Activated CD4-positive, alpha-beta T cell treated with anti-CD3 and anti-CD28 coated beads for 24 hours (primary cell): ENCODE measurements around the gene SLC25A26.

ENCODE experiments used
- DNase-seq, 2 donors: peaks; one replicate each; pipeline ENCODE4 v3.0.0-alpha.2; 2020; ENCODE audit warnings: low read depth in 2 of 2

SLC25A26 gene

DNA sequence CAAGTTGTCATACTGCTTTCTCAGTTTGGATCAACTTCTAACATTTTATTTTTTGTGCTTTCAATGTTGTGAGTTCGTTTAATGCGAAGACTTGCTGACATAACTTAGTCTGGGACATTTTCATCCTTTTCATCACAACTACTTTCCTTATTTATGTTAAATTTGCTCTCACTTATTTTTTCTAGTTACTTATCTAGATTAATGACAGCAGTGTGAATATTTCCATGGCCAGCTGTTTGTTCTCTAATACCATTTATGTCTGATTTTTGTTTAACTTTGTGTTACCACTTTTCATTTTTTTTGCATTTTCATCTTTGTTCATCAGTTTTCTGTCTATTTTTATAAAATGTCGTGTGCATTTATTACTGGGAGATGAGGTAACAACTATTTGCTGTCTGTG, 6.2 kb downstream of the SLC25A26 start:
- DNase-seq: no peak

GRCh38 chr3:66227915-66228314, 7.1 kb downstream of the SLC25A26 start:
- DNase-seq: no peak

- no peak for DNase-seq
Measured at GRCh38 chr3:66228707-66229106, 7.9 kb downstream of the SLC25A26 start.

- DNase-seq: no peak
Measured at GRCh38 chr3:66229931-66230330, 9.1 kb downstream of the SLC25A26 start.

DNA sequence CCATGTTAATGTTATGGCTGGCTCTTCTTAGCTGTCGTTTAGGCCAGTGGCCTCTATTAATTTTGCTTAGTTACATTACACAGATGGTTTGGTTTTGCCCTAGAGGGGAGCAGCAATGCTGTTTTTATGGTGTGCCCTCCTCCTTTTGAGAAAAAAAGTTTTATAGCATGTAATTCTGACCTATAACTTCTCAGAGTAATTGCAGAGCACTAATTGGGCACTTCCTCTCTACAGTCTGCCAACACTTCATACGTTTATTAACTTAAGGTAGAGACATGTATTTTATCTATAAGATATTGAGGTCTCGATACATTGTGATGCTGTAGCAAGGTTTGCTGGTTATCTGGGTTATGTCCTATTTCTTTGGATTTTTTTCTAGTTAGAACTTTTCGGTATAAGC, 12.2 kb downstream of the SLC25A26 start:
- no peak for DNase-seq

DNA sequence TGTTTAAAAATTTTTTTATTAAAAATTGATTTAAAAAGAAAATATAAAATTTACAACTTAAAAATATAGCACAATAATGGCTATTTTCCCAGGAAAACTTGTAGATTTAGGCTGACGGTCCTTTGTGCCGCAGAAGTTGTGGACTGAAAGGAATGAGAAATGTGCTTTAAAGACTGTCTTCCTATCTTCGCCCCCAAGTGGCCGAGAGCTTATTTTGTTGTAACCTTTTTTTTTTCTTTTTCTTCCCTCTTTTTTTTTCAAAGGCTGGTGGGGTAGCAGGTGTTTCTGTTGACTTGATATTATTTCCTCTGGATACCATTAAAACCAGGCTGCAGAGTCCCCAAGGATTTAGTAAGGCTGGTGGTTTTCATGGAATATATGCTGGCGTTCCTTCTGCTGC, 15.5 kb downstream of the SLC25A26 start:
- DNase-seq: no peak

GRCh38 chr3:66237552-66237951, 16.8 kb downstream of the SLC25A26 start:
- DNase-seq: no peak

DNA sequence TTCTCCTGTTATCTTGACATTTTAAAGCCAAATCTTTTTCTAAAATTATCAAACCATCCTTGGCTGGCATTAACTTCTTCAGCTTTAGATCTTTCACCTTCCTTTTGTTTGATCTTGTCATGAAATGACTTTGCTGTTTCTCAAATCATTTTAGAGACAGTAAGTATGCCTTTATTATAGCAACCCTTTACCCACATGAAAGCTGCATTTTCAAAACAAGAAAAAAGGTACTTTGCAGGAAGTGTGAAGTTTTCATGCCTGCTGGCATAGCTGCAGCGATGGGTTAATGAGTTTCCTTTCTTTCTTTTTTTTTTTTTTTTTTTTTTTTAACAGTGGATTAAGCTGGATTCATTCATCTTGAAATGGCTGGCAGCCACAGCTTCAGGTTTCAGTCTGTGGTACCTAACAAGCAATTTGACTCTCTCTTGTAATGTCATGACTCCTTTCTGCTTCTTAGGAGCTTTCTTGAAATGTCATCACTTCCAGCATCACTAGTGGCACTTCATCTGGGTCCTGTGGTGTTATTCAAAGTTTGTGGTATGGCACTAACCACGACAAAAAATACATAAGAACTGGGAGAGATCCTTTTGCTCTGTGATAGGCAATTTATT, 18.8 kb downstream of the SLC25A26 start:
- DNase-seq: no peak

DNA sequence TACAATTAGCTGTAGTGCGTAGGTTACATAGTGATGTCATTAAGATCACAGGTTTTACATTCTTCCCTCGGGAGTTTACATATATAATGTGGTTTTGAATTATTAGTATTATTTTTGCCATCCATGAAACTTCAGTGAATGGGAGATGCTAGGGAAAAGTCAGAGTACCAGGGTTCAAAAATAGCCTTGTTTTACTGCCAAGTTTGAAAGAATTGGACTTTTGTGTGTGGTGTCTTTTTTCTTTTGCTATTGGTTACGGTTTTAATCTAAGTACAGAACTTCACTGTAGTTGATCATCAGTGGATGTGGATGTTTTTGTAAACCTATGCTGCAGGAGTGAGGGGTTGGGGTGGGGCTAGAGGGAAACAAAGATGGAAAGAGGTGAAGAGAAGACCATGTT, 20.7 kb downstream of the SLC25A26 start:
- no peak for DNase-seq

GRCh38 chr3:66242788-66243464, 22.1 kb downstream of the SLC25A26 start:
- DNase-seq: no peak

- no peak for DNase-seq
Measured at GRCh38 chr3:66248641-66249040, 27.8 kb downstream of the SLC25A26 start.

DNA sequence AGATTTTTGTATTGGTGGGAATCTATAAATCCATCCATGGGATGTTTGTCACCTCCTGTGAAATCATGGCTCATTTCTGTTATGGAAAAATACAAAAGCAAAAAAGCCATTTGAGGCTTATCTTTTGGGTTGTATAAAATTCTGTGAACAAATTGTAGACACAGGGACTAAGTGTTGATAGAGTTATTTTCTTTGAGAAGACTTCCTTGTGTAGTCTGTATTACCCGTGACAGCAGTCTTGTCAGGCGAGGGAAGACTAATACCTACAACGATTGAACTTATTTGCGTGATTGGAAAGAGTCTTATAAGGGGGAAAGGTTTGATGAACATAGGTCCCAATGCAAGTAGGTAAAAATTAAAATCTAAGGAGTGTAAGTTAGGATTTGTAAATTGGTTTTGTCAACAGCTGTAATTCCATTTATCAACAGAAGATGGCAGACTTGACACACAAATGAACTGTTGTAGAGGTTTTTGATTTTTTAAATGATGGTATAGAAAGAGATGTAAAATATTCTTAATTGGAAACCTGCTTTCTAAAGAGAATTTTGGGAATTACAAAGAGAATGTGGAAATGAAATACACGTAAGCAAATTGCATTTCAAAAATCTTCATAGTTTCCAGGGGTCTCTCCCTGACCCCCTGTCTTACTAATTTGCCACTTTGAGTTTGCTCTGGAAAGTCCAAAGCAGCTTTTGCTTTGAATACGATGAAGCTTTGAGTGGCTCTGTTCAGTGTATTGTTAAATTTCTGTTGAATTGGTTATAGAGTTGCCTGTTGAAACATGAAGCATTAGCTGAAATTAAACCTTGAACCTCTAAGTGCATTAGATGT, 33.2 kb downstream of the SLC25A26 start:
- DNase-seq: no peak

DNA sequence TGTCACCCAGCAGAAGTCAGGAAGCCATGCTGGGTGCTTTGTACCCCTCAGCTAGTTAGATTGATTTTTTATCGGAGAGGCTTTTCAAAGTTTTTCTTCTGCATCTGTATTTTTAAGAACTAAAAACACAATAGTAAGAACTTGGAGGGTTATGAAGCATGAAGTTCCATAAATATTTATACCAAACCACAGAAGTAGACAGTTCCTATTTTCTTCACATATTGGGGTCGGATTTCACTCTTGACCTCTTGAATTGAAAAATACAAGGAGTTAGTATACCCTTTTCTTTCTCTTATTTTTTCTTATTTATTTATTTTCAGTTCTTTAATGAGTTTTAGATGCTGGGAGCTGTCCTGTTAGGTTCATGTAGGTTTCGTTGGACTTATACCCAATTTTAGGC, 35.1 kb downstream of the SLC25A26 start:
- DNase-seq: no peak

- DNase-seq: no peak
Measured at GRCh38 chr3:66256806-66257205, 36.0 kb downstream of the SLC25A26 start.

GRCh38 chr3:66259566-66260255, 38.9 kb downstream of the SLC25A26 start:
- no peak for DNase-seq

DNA sequence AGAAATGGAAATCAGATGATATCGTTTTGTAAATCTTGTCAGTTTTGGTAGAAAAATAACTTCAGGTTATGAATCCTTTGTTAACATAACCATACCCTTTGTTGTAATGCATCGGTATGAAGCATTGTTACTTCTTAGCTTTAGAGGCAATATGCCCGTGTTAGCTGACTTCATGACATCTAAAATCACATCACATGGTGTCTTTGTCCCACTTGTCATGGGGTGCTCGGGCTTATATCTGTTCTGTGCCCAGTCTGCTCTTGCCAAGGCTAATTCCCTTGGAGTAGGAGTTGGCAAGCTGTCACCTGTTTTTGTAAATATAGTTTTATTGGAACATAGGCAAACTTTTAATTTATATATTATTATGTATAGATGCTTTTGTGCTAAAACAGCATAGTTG, 39.6 kb downstream of the SLC25A26 start:
- DNase-seq: no peak

GRCh38 chr3:66261355-66261754, 40.6 kb downstream of the SLC25A26 start:
- no peak for DNase-seq

- DNase-seq: no peak
Measured at GRCh38 chr3:66265649-66266048, 44.8 kb downstream of the SLC25A26 start.

- no peak for DNase-seq
Measured at GRCh38 chr3:66266551-66266950, 45.8 kb downstream of the SLC25A26 start.

DNA sequence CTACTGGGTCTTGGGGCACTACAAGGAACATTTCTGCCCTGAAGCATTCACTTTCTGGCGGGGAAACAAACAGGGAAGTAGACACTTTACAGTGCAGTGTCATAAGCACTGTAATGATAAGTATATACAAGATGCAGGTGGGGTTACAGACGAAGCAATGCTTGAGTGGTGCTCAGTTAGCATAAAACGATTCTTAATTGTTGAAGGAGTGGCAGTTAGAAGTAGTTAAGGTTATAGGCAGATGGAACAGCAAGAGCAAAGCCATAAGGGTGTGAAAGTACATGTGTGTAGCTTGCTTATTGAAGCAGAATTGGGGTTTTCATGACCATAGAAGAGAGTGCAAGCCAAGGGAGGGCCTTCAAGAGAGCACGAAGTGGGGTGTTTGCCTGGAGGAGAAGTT, 46.2 kb downstream of the SLC25A26 start:
- no peak for DNase-seq

GRCh38 chr3:66267906-66268305, 47.1 kb downstream of the SLC25A26 start:
- no peak for DNase-seq

DNA sequence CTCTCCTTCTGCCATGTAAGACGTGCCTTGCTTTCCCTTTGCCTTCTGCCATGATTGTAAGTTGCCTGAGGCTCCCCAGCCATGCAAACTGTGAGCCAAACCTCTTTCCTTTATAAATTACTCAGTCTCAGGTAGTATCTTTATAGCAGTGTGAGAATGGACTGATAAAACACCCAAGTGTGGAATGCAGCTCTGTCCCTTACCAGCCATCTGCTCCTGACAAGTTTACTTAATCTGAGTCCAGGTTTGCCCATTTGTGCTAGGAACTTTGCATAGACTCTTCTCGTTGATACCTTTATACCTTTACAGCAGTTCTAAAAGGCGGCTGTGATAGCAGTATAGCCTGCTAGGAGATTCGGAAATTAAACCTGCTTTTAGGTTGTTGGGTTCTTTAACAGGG, 48.1 kb downstream of the SLC25A26 start:
- no peak for DNase-seq
